Endothelial cell of umbilical vein (primary cell): ENCODE results near the gene CLEC18B.
"Not testable (repeated sequence)": the region's sequence is repeated elsewhere in the genome, so short reads cannot be mapped to it uniquely, and the experiment has no call there.

ENCODE experiments used
- CTCF ChIP-seq, 2 donors: IDR thresholded peaks; 1 replicate in 1 of 2; 2 replicates in 1 of 2; pipeline ENCODE4 v1.5.1; 2011; ENCODE audit warnings: low read length in 2 of 2, mild to moderate bottlenecking in 2 of 2, moderate library complexity in 2 of 2, control low read depth in 1 of 2, inconsistent platforms in 1 of 2, low read depth in 1 of 2; ENCODE audit not compliant: insufficient read depth in 1 of 2; ENCODE audit errors: extremely low read depth in 1 of 2
- EZH2 ChIP-seq: IDR thresholded peaks from 2 replicates; pipeline ENCODE4 v1.6.1; 2012; ENCODE audit warnings: borderline replicate concordance, low read depth, mild to moderate bottlenecking, moderate library complexity, low read length, inconsistent platforms; ENCODE audit not compliant: severe bottlenecking
- GATA2 ChIP-seq: IDR thresholded peaks from 2 replicates; pipeline ENCODE4 v1.7.0; 2011; ENCODE audit warnings: low read depth, mild to moderate bottlenecking, moderate library complexity, mixed read lengths, low read length; ENCODE audit not compliant: insufficient read length, insufficient read depth
- JUN ChIP-seq: IDR thresholded peaks from 2 replicates; pipeline ENCODE4 v1.6.1; 2011; ENCODE audit warnings: borderline replicate concordance, low read depth; ENCODE audit not compliant: insufficient read length, insufficient read depth
- MAX ChIP-seq: IDR thresholded peaks from 2 replicates; pipeline ENCODE4 v1.6.1; 2011; ENCODE audit not compliant: insufficient read depth, insufficient read length
- POLR2A ChIP-seq: IDR thresholded peaks from 2 replicates; pipeline ENCODE4 v1.6.1; 2012; ENCODE audit warnings: low read depth, mild to moderate bottlenecking, control low read depth, low read length
- POLR2AphosphoS5 ChIP-seq: IDR thresholded peaks from 2 replicates; pipeline ENCODE4 v1.6.1; 2012; ENCODE audit warnings: low read depth, mild to moderate bottlenecking, control low read depth, low read length, moderate library complexity; ENCODE audit not compliant: insufficient read depth

GRCh38 chr16:74410057-74410957 is 11.0 kb downstream of the CLEC18B start:
- not testable (repeated sequence) for TF ChIP-seq POLR2A; CTCF (IDR thresholded peaks at IDR 0.05; ENCODE audit: extremely low read depth in 1 of 2, insufficient read depth in 1 of 2, low read depth in 1 of 2, low read length in 2 of 2); JUN; GATA2; MAX; POLR2AphosphoS5; EZH2
